ENCODE data around the gene SLC6A14.

Gene SLC6A14

GRCh38 chrX:116462822-116463221, 26.4 kb downstream of the SLC6A14 start, which contains the start of gene CT83:
CT83 (minus strand) TSS chrX:116462976; CDS start chrX:116462856, 120 bp downstream.
- no peaks in the 10 kb centered on the region for H3K36me3 ChIP-seq (ENCODE audit: control insufficient read depth, insufficient read depth, low read length)
- no peaks in the 10 kb centered on the region for H3K27me3 ChIP-seq (replicated peaks; ENCODE audit: control insufficient read depth, insufficient read depth, low read length, poor library complexity, severe bottlenecking)
- no peak for DNase-seq
- no peaks in the 10 kb centered on the region for H3K4me1 ChIP-seq (ENCODE audit: control insufficient read depth, insufficient read depth, low read length, poor library complexity, severe bottlenecking)
- no peak within 1 kb of the TSS for H3K4me3 ChIP-seq (ENCODE audit: insufficient read depth, low read depth, low read length, poor library complexity, severe bottlenecking)
- H3K9me3 ChIP-seq (ENCODE audit: control insufficient read depth, low read length) = no peaks in the 10 kb centered on the region
- H3K27ac ChIP-seq (ENCODE audit: insufficient read depth, low read length, poor library complexity, severe bottlenecking) = no peak within 1 kb of the TSS

GRCh38 chrX:116480059-116480458, 43.7 kb downstream of the SLC6A14 start:
- Histone ChIP-seq H3K36me3 (ENCODE audit: control insufficient read depth, insufficient read depth, low read length) (no peaks in the 10 kb centered on the region), H3K4me1 (ENCODE audit: control insufficient read depth, insufficient read depth, low read length, poor library complexity, severe bottlenecking) (no peaks in the 10 kb centered on the region), H3K9me3 (ENCODE audit: control insufficient read depth, low read length) (no peaks in the 10 kb centered on the region), H3K27ac (ENCODE audit: insufficient read depth, low read length, poor library complexity, severe bottlenecking) (no peak overlapping the region), H3K27me3 (replicated peaks; ENCODE audit: control insufficient read depth, insufficient read depth, low read length, poor library complexity, severe bottlenecking) (no peaks in the 10 kb centered on the region), H3K4me3 (ENCODE audit: insufficient read depth, low read depth, low read length, poor library complexity, severe bottlenecking) (no peak overlapping the region)
- DNase-seq = no peak

- Histone ChIP-seq H3K4me1 (ENCODE audit: control insufficient read depth, insufficient read depth, low read length, poor library complexity, severe bottlenecking) (no peaks in the 10 kb centered on the region), H3K9me3 (ENCODE audit: control insufficient read depth, low read length) (no peaks in the 10 kb centered on the region), H3K27ac (ENCODE audit: insufficient read depth, low read length, poor library complexity, severe bottlenecking) (no peak overlapping the region), H3K4me3 (ENCODE audit: insufficient read depth, low read depth, low read length, poor library complexity, severe bottlenecking) (no peak overlapping the region), H3K27me3 (replicated peaks; ENCODE audit: control insufficient read depth, insufficient read depth, low read length, poor library complexity, severe bottlenecking) (no peaks in the 10 kb centered on the region), H3K36me3 (ENCODE audit: control insufficient read depth, insufficient read depth, low read length) (no peaks in the 10 kb centered on the region)
- DNase-seq = no peak
Measured at GRCh38 chrX:116490104-116490503, 53.7 kb downstream of the SLC6A14 start.

GRCh38 chrX:116493271-116493670, 56.9 kb downstream of the SLC6A14 start:
- Histone ChIP-seq H3K4me3 (ENCODE audit: insufficient read depth, low read depth, low read length, poor library complexity, severe bottlenecking) (no peak overlapping the region), H3K27me3 (replicated peaks; ENCODE audit: control insufficient read depth, insufficient read depth, low read length, poor library complexity, severe bottlenecking) (no peaks in the 10 kb centered on the region), H3K4me1 (ENCODE audit: control insufficient read depth, insufficient read depth, low read length, poor library complexity, severe bottlenecking) (no peaks in the 10 kb centered on the region), H3K36me3 (ENCODE audit: control insufficient read depth, insufficient read depth, low read length) (no peaks in the 10 kb centered on the region), H3K27ac (ENCODE audit: insufficient read depth, low read length, poor library complexity, severe bottlenecking) (no peak overlapping the region), H3K9me3 (ENCODE audit: control insufficient read depth, low read length) (no peaks in the 10 kb centered on the region)
- no peak for DNase-seq

GRCh38 chrX:116499780-116500179, 63.4 kb downstream of the SLC6A14 start:
- no peaks in the 10 kb centered on the region for H3K9me3 ChIP-seq (ENCODE audit: control insufficient read depth, low read length)
- no peak overlapping the region for H3K27ac ChIP-seq (ENCODE audit: insufficient read depth, low read length, poor library complexity, severe bottlenecking)
- no peaks in the 10 kb centered on the region for H3K36me3 ChIP-seq (ENCODE audit: control insufficient read depth, insufficient read depth, low read length)
- no peak overlapping the region for H3K4me3 ChIP-seq (ENCODE audit: insufficient read depth, low read depth, low read length, poor library complexity, severe bottlenecking)
- no peak for DNase-seq
- H3K27me3 ChIP-seq (replicated peaks; ENCODE audit: control insufficient read depth, insufficient read depth, low read length, poor library complexity, severe bottlenecking) = no peaks in the 10 kb centered on the region
- no peaks in the 10 kb centered on the region for H3K4me1 ChIP-seq (ENCODE audit: control insufficient read depth, insufficient read depth, low read length, poor library complexity, severe bottlenecking)
